ENCODE results near the gene CAMSAP1.

CAMSAP1 gene

GRCh38 chr9:135792268-135793128 lies 114.8 kb downstream of the CAMSAP1 start:
- H3K4me3 ChIP-seq (ENCODE audit: low read depth, low read length) = no peak overlapping the region
- DNase-seq (ENCODE audit: low read depth) = no peak
- TF ChIP-seq, protein P1, sequence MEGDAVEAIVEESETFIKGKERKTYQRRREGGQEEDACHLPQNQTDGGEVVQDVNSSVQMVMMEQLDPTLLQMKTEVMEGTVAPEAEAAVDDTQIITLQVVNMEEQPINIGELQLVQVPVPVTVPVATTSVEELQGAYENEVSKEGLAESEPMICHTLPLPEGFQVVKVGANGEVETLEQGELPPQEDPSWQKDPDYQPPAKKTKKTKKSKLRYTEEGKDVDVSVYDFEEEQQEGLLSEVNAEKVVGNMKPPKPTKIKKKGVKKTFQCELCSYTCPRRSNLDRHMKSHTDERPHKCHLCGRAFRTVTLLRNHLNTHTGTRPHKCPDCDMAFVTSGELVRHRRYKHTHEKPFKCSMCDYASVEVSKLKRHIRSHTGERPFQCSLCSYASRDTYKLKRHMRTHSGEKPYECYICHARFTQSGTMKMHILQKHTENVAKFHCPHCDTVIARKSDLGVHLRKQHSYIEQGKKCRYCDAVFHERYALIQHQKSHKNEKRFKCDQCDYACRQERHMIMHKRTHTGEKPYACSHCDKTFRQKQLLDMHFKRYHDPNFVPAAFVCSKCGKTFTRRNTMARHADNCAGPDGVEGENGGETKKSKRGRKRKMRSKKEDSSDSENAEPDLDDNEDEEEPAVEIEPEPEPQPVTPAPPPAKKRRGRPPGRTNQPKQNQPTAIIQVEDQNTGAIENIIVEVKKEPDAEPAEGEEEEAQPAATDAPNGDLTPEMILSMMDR (conservative IDR thresholded peaks at IDR 0.05; ENCODE audit: low read depth, low read length) = no peak

GRCh38 chr9:135791431-135792267 lies 115.7 kb downstream of the CAMSAP1 start:
- TF ChIP-seq, protein P1 (conservative IDR thresholded peaks at IDR 0.05; ENCODE audit: low read depth, low read length) = no peak
- H3K4me3 ChIP-seq (ENCODE audit: low read depth, low read length) = no peak overlapping the region
- DNase-seq (ENCODE audit: low read depth) = no peak

DNA sequence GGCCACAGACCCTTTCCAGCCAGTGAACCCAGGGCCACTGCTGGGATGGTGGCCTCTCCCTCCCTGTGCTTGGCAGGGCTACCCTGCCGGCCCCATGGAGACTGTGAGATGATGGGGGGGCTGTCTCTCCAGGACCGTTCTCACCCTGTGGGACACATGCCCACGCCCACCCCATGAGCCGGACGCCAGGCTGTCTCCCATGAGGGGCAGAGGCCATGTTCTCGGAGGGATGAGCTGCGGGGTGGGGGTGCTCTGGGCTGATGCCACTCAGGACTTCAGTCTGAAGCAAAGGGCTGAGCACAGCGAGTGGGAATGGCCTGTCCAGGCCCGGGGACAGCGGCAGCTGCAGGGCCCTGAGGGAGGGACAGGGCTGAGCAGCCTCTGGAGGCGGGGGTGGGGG lies 116.5 kb downstream of the CAMSAP1 start:
- no peak overlapping the region for H3K4me3 ChIP-seq (ENCODE audit: low read depth, low read length)
- TF ChIP-seq, protein P1 (conservative IDR thresholded peaks at IDR 0.05; ENCODE audit: low read depth, low read length) = no peak
- DNase-seq (ENCODE audit: low read depth) = no peak

GRCh38 chr9:135790356-135790755 lies 117.0 kb downstream of the CAMSAP1 start:
- TF ChIP-seq, protein P1 (conservative IDR thresholded peaks at IDR 0.05; ENCODE audit: low read depth, low read length) = no peak
- no peak for DNase-seq (ENCODE audit: low read depth)
- no peak overlapping the region for H3K4me3 ChIP-seq (ENCODE audit: low read depth, low read length)

GRCh38 chr9:135789838-135790291 lies 117.5 kb downstream of the CAMSAP1 start:
- DNase-seq (ENCODE audit: low read depth) = no peak
- TF ChIP-seq, protein P1 (conservative IDR thresholded peaks at IDR 0.05; ENCODE audit: low read depth, low read length) = no peak
- no peak overlapping the region for H3K4me3 ChIP-seq (ENCODE audit: low read depth, low read length)

- H3K4me3 ChIP-seq (ENCODE audit: low read depth, low read length) = no peak overlapping the region
- DNase-seq (ENCODE audit: low read depth) = no peak
- TF ChIP-seq, protein P1 (conservative IDR thresholded peaks at IDR 0.05; ENCODE audit: low read depth, low read length) = no peak
Observed at GRCh38 chr9:135788576-135789300, 118.6 kb downstream of the CAMSAP1 start.
